NOMO-1 treated with DMSO at 0.1 percent for 48 hours (cell line): ENCODE results near the gene LIN52.

Experiments used
- DNase-seq: peaks from one replicate; lab custom pipeline; 2025; ENCODE audit not compliant: unreplicated experiment; lab: John Stamatoyannopoulos, UW

Gene LIN52

DNA sequence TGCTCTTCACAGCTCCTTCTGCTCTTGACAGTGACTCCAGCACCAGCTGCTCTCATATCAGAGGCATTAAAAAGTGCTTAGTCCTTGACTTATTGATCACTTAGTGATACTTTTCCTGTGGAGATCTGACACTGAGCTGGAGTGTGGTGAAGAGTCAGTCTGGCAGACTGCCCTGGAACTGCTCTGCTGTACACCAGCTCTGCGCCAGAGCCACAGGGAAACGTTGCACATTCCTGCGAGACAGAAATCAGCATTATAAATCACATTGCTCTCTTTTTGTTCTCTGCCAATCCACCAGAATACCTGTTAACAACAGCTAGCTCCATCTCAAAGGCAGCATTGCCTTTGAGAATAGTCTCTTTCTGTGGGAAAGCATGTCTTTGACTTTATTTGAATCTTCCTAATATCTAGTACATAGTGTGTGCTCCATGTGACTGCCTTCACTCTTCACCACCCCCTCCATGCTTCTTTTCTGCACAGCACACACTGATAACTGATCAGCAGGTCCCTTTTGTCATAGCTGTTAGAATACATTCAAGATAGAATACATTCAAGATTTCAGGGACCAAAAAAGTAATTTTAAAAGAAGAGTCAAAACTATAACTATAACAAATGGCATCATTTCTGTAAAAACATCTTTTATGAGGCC lies 106.3 kb downstream of the LIN52 start:
- no peak for DNase-seq

GRCh38 chr14:74194506-74195274 lies 109.9 kb downstream of the LIN52 start:
- no peak for DNase-seq

GRCh38 chr14:74195623-74196022 lies 110.9 kb downstream of the LIN52 start:
- DNase-seq, result no peak

GRCh38 chr14:74198441-74199234 lies 113.9 kb downstream of the LIN52 start:
- no peak for DNase-seq

DNA sequence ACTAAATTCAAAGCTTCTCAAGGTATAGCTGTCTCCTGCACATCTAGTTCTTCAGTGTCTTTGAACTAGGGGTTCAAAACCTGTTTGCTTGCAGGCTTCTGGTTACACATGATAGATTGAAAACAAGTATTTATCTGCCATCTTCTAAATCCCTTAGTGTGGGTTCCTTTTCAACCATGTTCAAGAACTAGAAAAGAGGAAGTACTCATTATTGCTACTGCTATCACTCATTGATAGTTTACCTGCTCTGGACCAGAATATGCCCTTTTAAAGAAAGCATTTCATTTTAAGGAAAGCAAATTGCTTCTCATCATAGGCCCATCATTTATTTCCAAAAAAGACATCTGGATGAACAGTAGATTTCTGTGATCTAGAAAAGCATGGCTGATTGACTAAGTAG lies 117.4 kb downstream of the LIN52 start:
- peak; percentile 1 for DNase-seq

DNA sequence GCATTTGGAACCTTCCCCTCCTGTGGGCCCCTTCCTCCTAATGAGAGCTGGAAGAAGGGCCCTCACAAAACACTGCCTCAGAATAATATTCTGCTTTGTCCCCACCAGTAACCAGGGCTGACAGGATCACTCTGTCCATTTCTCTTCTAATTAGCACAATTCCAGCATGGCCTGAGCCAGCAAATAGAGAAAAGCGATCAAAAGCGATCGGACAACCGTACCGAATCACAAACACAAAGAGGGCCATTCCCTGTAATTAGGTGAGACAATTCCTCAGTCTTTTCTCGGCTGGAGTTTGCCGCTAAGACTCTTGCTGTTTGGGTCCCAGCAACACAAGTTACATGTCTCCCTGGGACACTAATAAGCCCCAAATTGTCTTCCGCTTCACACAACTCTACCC lies 118.9 kb downstream of the LIN52 start:
- DNase-seq, result no peak

GRCh38 chr14:74204491-74204890 lies 119.7 kb downstream of the LIN52 start:
- DNase-seq, result no peak

- DNase-seq, result no peak
These were observed 121.1 kb downstream of the LIN52 start for GRCh38 chr14:74205882-74206281.

DNA sequence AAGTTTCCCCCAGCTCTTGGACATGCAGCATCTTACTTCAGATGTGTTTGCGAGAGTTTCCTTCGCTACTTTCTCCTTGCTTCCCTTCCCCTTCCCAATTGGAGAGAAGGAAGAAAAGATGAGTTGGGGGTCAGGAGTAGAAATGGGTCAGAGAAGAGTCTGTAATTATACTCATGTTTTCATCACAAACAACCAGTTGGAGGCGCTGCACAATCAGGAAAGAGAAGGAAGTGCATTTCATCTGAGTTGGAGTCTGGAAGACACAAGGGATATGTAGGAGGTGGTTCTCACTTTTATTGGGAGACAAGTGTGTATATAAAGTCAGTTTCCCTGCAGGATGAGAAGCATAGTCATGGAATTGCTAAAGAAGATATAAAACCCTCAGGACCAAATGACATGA lies 123.2 kb downstream of the LIN52 start:
- no peak for DNase-seq

- no peak for DNase-seq
These were observed 123.9 kb downstream of the LIN52 start for GRCh38 chr14:74208642-74209041.

DNA sequence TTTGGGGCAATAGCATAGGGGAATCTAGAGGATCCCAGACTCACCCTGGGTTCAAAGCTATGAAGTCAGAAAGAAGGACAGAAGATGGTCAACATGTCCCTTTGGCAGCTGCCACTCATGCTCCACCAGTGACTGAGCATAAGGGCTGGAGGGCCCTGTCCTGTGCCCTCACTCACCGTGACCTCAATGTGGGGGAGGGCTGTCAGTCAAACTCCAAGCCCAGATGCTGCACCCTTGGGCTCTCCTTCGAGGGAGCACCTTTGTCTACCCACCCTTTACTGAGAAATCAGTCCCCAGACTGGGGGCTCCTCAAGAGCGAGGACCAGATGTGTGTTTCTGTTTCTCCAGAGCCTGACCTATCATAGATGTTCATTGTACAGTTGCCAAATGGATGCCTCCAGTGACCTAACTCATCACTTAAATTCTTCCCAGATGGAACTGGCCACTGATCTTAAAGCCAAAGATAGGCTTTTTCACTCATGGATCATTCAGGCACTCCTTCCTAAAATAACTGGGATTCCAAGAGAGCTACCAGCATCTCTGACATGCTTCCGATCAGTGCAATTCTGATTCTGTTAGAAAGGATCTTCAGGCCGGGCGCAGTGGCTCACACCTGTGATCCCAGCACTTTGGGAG lies 127.3 kb downstream of the LIN52 start:
- DNase-seq, result no peak

DNA sequence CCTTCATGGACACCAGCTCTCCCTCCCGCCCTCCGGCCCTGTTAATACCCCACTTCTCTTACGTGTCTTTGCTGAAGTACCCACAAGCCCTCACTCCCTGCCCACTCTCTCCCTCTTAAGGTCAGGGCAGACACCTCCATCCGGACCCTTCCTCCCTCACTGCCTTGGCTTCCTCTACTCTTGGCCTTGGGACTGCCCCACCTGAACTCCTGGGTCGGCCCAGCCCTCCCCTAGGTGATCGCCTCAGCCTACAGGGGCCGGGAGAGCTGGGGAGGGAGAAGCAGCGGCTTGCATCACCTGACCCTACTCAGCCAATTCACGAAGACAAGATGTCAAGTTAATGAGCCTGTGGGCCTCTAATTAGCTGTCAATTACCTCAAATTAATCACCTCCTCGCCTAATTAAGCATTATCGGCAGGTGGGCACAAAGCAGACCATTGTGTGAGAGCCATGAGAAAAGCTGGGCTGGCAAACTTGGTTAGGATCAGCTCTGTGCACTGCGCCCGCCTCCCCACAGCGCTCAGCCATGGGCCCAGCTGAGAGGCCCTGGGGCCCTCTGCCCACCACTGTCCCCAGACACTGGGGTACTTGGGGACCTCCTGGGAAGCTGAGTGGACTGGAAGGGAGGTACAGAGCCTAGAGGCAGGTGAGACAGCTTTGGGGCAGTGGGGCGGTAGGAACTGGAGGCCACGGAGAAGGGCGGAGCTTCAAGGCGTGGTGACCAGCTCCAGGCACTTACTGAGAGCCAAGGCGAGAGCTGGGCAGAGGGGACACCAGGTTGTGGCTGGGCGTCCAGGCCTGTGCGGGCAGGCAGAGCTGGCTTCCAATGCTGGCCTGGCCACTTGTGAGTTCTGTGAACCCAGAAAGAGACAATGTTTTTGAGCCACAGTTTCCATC lies 129.4 kb downstream of the LIN52 start:
- DNase-seq, result no peak

DNA sequence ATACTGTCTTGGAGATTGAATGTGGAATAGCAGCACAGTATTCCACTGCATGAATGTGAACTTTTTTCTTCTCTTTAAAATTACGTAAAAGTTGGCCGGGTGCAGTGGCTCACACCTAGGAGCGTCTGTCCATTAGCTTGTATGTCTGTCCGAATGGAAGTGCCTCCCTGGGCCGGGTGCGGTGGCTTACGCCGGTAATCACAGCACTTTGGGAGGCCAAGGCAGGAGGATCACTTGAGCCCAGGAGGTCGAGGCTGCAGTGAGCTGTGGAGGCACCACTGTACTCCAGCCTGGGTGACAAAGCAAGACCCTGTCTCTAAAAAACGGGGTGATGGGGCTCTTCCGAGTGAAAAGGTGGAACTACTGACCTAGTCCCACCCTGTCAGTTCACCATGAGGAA lies 131.9 kb downstream of the LIN52 start:
- DNase-seq, result no peak

- DNase-seq, result peak; percentile 31
These were observed 133.1 kb downstream of the LIN52 start for GRCh38 chr14:74217672-74218448.

- DNase-seq, result no peak
These were observed 133.7 kb downstream of the LIN52 start for GRCh38 chr14:74218462-74218861.

GRCh38 chr14:74219277-74220205 lies 134.8 kb downstream of the LIN52 start:
- no peak for DNase-seq

- DNase-seq, result no peak
These were observed 136.2 kb downstream of the LIN52 start for GRCh38 chr14:74220991-74221390.

GRCh38 chr14:74221741-74222140 lies 137.0 kb downstream of the LIN52 start:
- DNase-seq, result no peak

GRCh38 chr14:74223016-74223415 lies 138.3 kb downstream of the LIN52 start:
- no peak for DNase-seq
